Left ventricle myocardium inferior (tissue), 1 donor: ENCODE results near the gene PRLR. TPM values are rescaled to one million over a fixed set of nuclear protein-coding genes. Genes with fewer than 3 reads are reported as not detected.

Experiments
- DNase-seq: peaks from one replicate; pipeline ENCODE4 v3.0.0-alpha.2; 2020
- H3K27ac ChIP-seq: fragments of 200-600 bp; replicated peaks from 2 replicates; pipeline ENCODE4 v1.8.0; 2021
- H3K27me3 ChIP-seq: fragments of 200-600 bp; 2 replicates; pipeline ENCODE4 v1.8.0; 2021; ENCODE audit warnings: low read depth
- H3K36me3 ChIP-seq: fragments of 200-600 bp; 2 replicates; pipeline ENCODE4 v1.8.0; 2021
- H3K4me1 ChIP-seq: fragments of 200-600 bp; 2 replicates; pipeline ENCODE4 v1.8.0; 2021
- H3K4me3 ChIP-seq: fragments of 200-600 bp; 2 replicates; pipeline ENCODE4 v1.8.0; 2021; ENCODE audit warnings: mild to moderate bottlenecking, moderate library complexity
- H3K9me3 ChIP-seq: fragments of 200-600 bp; replicated peaks from 2 replicates; pipeline ENCODE4 v1.8.0; 2021
- intact Hi-C: fragments of 100-400 bp; cut with micrococcal nuclease; formaldehyde crosslinking; loops from one replicate; pipeline ENCODE4 v1.11.0; 2022
- total RNA-seq: library from RNA; stranded (reverse); fragmentation: NEBNext Ultra II Directional; extraction: Animal tissue kit (Norgen Biotek cat#: 25700); gene quantifications from one replicate; pipeline ENCODE4 v1.2.1, GENCODE V29; 2021
- TF ChIP-seq, protein P1 (sequence below): fragments of 200-600 bp; IDR thresholded peaks from 2 replicates; pipeline ENCODE4 v1.8.0; 2021; ENCODE audit warnings: antibody characterized with exemption, mild to moderate bottlenecking, borderline replicate concordance
- donor health status: DM: no; HTN: yes; CAD: no; lungs with severe emphysema.

The PRLR gene
- total RNA-seq, 1 donor from 2014 or later, result 0.66 TPM

DNA sequence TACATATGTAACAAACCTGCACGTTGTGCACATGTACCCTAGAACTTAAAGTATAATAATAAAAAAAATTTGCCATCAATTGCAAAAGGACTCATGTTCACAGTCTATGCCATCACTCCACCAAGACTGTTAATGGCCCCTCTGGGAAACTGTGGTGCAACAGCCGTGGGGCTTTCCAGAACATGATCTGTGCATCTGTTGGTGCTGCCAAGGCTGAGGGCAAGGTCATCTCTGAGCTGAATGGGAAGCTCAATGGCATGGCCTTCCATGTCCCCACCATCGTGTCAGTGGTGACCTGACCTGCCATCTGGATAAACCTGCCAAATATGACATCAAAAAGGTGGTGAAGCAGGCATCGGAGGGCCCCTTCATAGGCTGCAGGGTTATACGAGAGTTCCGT is 149.2 kb downstream of the PRLR start:
- no peaks in the 10 kb centered on the region for H3K4me1 ChIP-seq
- no peak overlapping the region for H3K4me3 ChIP-seq
- H3K27me3 ChIP-seq, result peaks cover 7% of the 10 kb centered on the region
- H3K36me3 ChIP-seq, result no peaks in the 10 kb centered on the region
- TF ChIP-seq, protein P1, sequence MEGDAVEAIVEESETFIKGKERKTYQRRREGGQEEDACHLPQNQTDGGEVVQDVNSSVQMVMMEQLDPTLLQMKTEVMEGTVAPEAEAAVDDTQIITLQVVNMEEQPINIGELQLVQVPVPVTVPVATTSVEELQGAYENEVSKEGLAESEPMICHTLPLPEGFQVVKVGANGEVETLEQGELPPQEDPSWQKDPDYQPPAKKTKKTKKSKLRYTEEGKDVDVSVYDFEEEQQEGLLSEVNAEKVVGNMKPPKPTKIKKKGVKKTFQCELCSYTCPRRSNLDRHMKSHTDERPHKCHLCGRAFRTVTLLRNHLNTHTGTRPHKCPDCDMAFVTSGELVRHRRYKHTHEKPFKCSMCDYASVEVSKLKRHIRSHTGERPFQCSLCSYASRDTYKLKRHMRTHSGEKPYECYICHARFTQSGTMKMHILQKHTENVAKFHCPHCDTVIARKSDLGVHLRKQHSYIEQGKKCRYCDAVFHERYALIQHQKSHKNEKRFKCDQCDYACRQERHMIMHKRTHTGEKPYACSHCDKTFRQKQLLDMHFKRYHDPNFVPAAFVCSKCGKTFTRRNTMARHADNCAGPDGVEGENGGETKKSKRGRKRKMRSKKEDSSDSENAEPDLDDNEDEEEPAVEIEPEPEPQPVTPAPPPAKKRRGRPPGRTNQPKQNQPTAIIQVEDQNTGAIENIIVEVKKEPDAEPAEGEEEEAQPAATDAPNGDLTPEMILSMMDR, result no peak
- H3K9me3 ChIP-seq, result peaks cover 8% of the 10 kb centered on the region
- H3K27ac ChIP-seq, result no peak overlapping the region
- DNase-seq, result no peak
- intact Hi-C loops, result no loop called here

DNA sequence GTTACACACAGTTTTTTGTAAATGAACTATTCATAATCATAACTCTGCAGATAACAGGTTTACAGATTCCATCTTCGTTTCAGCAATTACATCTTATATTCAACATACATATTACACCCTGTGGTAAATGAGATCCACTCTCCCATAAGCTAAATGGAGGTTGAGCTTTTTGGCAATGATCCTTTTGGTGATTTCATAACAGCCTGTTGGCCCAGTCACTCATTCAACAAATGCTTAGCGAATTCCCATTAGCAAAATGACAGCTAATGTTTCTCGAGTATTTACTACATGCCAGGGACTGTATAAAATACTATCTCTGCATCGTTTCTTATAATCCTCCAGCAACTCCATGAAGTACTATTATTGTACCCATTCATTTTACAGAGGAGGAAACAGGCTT is 157.1 kb downstream of the PRLR start:
- peaks cover 17% of the 10 kb centered on the region for H3K9me3 ChIP-seq
- H3K4me3 ChIP-seq, result no peak overlapping the region
- TF ChIP-seq, protein P1, result no peak
- no peak for DNase-seq
- H3K36me3 ChIP-seq, result peaks cover 4% of the 10 kb centered on the region
- H3K27ac ChIP-seq, result no peak overlapping the region
- peaks cover 13% of the 10 kb centered on the region for H3K27me3 ChIP-seq
- intact Hi-C loops, result no loop called here
- no peaks in the 10 kb centered on the region for H3K4me1 ChIP-seq

- Histone ChIP-seq H3K36me3 (peaks cover 4% of the 10 kb centered on the region), H3K9me3 (peaks cover 9% of the 10 kb centered on the region), H3K4me1 (no peaks in the 10 kb centered on the region), H3K27ac (no peak overlapping the region), H3K27me3 (peaks cover 37% of the 10 kb centered on the region), H3K4me3 (no peak overlapping the region)
- intact Hi-C loops, result no loop called here
- TF ChIP-seq, protein P1, result no peak
- DNase-seq, result no peak
Measured at GRCh38 chr5:35069188-35069587, 161.1 kb downstream of the PRLR start.

GRCh38 chr5:35067985-35068384 is 162.3 kb downstream of the PRLR start:
- intact Hi-C loops, result no loop called here
- Histone ChIP-seq H3K4me1 (no peaks in the 10 kb centered on the region), H3K4me3 (no peak overlapping the region), H3K27me3 (peaks cover 37% of the 10 kb centered on the region), H3K36me3 (no peaks in the 10 kb centered on the region), H3K9me3 (no peaks in the 10 kb centered on the region), H3K27ac (no peak overlapping the region)
- TF ChIP-seq, protein P1, result no peak
- DNase-seq, result no peak

GRCh38 chr5:35066260-35066795 is 164.0 kb downstream of the PRLR start:
- no peak overlapping the region for H3K4me3 ChIP-seq
- H3K9me3 ChIP-seq, result no peaks in the 10 kb centered on the region
- intact Hi-C loops, result no loop called here
- peaks cover 37% of the 10 kb centered on the region for H3K27me3 ChIP-seq
- no peaks in the 10 kb centered on the region for H3K36me3 ChIP-seq
- TF ChIP-seq, protein P1, result no peak
- H3K4me1 ChIP-seq, result no peaks in the 10 kb centered on the region
- no peak overlapping the region for H3K27ac ChIP-seq
- DNase-seq, result no peak

DNA sequence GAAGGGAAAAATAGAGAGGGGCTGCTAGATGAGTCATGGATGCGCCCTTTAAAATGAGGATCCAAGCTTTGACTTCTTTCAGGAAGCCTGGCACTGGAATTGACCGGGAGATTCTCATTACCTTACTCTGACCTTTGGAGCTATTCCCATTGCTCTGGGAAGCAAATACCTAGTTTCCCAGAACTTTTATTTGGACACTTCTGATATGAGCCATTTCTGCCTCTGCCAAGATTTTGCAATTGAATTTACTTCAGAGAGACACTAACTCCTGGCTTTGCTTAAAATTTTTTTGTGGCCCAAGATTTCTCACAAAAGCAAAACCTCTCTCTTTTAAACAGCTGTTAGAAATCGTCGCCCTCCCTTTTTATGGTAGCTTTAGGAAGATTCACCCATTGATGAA is 166.9 kb downstream of the PRLR start:
- H3K4me3 ChIP-seq, result no peak overlapping the region

More for the DNA sequence above, 166.9 kb downstream of the PRLR start:
- no peak for DNase-seq
- Histone ChIP-seq H3K36me3 (no peaks in the 10 kb centered on the region), H3K27me3 (peaks cover 34% of the 10 kb centered on the region), H3K9me3 (no peaks in the 10 kb centered on the region), H3K27ac (no peak overlapping the region), H3K4me1 (no peaks in the 10 kb centered on the region)
- TF ChIP-seq, protein P1, result no peak
- intact Hi-C loops, result no loop called here
